Lung (tissue), 12 donors: ENCODE data around the gene HELLS. TPM values are rescaled to one million over a fixed set of nuclear protein-coding genes. Genes with fewer than 3 reads are reported as not detected.
"Not testable (repeated sequence)": the region's sequence is repeated elsewhere in the genome, so short reads cannot be mapped to it uniquely, and the experiment has no call there.

Source experiments
- ATAC-seq: fragments of 200-7000 bp; cut with Tn5 transposase; one replicate; pipeline ENCODE4 v1.9.1; 2020; ENCODE audit warnings: moderate number of reproducible peaks; ENCODE audit not compliant: insufficient read depth, low FRiP score
- DNase-seq, 3 donors: peaks; one replicate each; pipeline ENCODE4 v3.0.0-alpha.2; 2013 to 2017
- H3K27ac ChIP-seq, 2 donors: one replicate each; pipeline ENCODE4 v1.5.1; 2013; ENCODE audit warnings: mild to moderate bottlenecking in 2 of 2, moderate library complexity in 2 of 2, control low read depth in 1 of 2, inconsistent platforms in 1 of 2, low read depth in 1 of 2, low read length in 1 of 2
- H3K27me3 ChIP-seq, 3 donors: one replicate each; pipeline ENCODE4 v1.5.1; 2013; ENCODE audit warnings: low read length in 2 of 3; ENCODE audit not compliant: control insufficient read depth in 3 of 3, insufficient read depth in 3 of 3
- H3K36me3 ChIP-seq, 4 donors: one replicate each; pipeline ENCODE4 v1.5.1; 2013; ENCODE audit warnings: low read length in 4 of 4, mild to moderate bottlenecking in 1 of 4, moderate library complexity in 1 of 4; ENCODE audit not compliant: control insufficient read depth in 4 of 4, insufficient read depth in 4 of 4
- H3K4me1 ChIP-seq, 5 donors: one replicate each; pipeline ENCODE4 v1.5.1; 2013; ENCODE audit warnings: low read length in 5 of 5, mild to moderate bottlenecking in 2 of 5, moderate library complexity in 1 of 5; ENCODE audit not compliant: control insufficient read depth in 5 of 5, insufficient read depth in 5 of 5
- H3K4me3 ChIP-seq: one replicate; pipeline ENCODE4 v1.5.1; 2013; ENCODE audit warnings: mild to moderate bottlenecking, control low read depth, moderate library complexity
- H3K9ac ChIP-seq, 2 donors: one replicate each; pipeline ENCODE4 v1.5.1; 2013; ENCODE audit warnings: low read length in 2 of 2, control low read depth in 1 of 2; ENCODE audit not compliant: insufficient read depth in 1 of 2
- H3K9me3 ChIP-seq, 4 donors: one replicate each; pipeline ENCODE4 v1.5.1; 2013; ENCODE audit warnings: low read length in 3 of 4, mild to moderate bottlenecking in 1 of 4, moderate library complexity in 1 of 4; ENCODE audit not compliant: control insufficient read depth in 4 of 4, insufficient read depth in 3 of 4
- WGBS, 2 donors: extraction: QIAGEN DNeasy Blood & Tissue Kit; methylation state at CpG; one replicate each; pipeline ENCODE4 v1.1.7; 2013; 5-methylcytosine and 5-hydroxymethylcytosine counted together
- polyA plus RNA-seq, 2 donors: library from polyadenylated mRNA; stranded (reverse); fragments of 200-250 nt; gene quantifications; one replicate each; pipeline ENCODE4 v1.2.1, GENCODE V29; 2013
- total RNA-seq, 2 donors: library from RNA; depleted of rRNA in 1 of 2; stranded (reverse); fragments of >200 nt in 1 of 2; gene quantifications; one replicate each; pipeline ENCODE4 v1.2.1, GENCODE V29; 2014 to 2021
- TF ChIP-seq, protein P1 (sequence below): IDR thresholded peaks from 2 replicates; pipeline ENCODE4 v1.5.1; 2012; ENCODE audit warnings: mild to moderate bottlenecking; ENCODE audit errors: control extremely low read depth, extremely low read depth
- donor health status: control.
- donor health status: control.
- donor health status: Bipolar disorder and iron deficiency.
- donor health status: healthy.
- donor health status: DM: yes; HTN: yes; CAD: no.

Gene HELLS
- total and polyA plus RNA-seq, 4 donors: 2.3 to 51.1 (median 10.2) TPM

DNA sequence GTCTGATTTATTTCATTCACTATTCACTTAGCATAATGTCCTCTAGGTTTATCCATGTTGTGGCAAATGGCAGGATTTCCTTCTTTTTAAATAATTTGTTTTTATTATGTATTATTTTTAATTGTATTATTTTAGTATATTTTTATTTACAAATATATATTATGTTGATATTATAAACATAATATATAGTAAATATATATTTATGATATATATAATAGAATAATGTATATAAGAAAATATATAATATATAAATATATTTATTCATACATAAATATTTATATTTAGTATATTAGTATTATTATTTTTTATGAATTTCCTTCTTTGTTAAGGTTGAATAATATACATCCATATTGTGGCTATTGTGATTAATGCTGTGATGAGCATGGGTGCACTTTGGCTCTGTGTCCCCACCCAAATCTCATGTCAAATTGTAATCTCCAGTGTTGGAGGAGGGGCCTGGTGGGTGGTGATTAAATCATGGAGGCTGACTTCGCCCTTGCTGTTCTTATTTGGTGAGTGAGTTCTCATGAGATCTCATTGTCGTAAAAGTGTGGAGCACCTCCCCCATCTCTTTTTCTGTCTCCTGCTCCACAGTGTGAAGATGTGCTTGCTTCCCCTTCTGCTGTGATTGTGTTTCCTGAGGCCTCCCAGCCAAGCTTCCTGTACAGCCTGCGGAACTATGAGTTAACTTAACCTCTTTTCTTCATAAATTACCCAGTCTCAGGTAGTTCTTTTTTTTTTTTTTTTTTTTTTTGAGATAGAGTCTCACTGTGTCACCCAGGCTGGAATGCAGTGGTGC, 85.7 kb downstream of the HELLS start:
- DNase-seq (no peak), ATAC-seq (no peak)
- no peaks in the 10 kb centered on the region for H3K4me1 ChIP-seq
- H3K27ac ChIP-seq: no peak overlapping the region
- H3K9me3 ChIP-seq: peaks cover 0 to 6% (median 0%) of the 10 kb centered on the region in 4 donors
- no peaks in the 10 kb centered on the region for H3K36me3 ChIP-seq
- no peak overlapping the region for H3K4me3 ChIP-seq
- 39 to 63% methylated on average over 3 of the region's 3 CpGs for WGBS, 2 donors
- no peaks in the 10 kb centered on the region for H3K27me3 ChIP-seq
- no peak overlapping the region for H3K9ac ChIP-seq
- TF ChIP-seq, protein P1, sequence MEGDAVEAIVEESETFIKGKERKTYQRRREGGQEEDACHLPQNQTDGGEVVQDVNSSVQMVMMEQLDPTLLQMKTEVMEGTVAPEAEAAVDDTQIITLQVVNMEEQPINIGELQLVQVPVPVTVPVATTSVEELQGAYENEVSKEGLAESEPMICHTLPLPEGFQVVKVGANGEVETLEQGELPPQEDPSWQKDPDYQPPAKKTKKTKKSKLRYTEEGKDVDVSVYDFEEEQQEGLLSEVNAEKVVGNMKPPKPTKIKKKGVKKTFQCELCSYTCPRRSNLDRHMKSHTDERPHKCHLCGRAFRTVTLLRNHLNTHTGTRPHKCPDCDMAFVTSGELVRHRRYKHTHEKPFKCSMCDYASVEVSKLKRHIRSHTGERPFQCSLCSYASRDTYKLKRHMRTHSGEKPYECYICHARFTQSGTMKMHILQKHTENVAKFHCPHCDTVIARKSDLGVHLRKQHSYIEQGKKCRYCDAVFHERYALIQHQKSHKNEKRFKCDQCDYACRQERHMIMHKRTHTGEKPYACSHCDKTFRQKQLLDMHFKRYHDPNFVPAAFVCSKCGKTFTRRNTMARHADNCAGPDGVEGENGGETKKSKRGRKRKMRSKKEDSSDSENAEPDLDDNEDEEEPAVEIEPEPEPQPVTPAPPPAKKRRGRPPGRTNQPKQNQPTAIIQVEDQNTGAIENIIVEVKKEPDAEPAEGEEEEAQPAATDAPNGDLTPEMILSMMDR: no peak

DNA sequence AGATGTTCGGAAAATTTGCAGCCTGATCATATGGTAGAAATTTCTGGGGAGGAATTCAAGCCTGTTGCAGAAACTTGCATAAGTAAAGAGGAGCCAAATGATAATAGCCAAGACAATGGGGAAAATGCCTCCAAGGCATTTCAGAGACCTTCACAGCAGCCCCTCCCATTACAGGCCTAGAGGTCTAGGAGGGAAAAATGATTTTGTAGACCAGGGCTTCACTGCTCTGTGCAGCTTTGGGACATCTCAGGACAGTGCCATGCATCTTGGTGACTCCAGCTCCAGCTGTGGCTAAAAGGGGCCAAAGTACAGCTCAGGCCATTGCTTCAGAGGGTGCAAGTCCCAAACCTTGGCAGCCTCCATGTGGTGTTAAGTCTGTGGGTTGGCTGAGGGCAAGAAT, 87.4 kb downstream of the HELLS start:
- no peak for DNase-seq
- Histone ChIP-seq H3K9me3 (peaks cover 0 to 6% (median 0%) of the 10 kb centered on the region in 4 donors), H3K4me1 (no peaks in the 10 kb centered on the region), H3K36me3 (no peaks in the 10 kb centered on the region), H3K27me3 (no peaks in the 10 kb centered on the region), H3K9ac (no peak overlapping the region), H3K4me3 (no peak overlapping the region), H3K27ac (no peak overlapping the region)
- TF ChIP-seq, protein P1: no peak
- WGBS, 2 donors: 94 to 97% methylated on average over 1 of the region's 1 CpG
- ATAC-seq: no peak

DNA sequence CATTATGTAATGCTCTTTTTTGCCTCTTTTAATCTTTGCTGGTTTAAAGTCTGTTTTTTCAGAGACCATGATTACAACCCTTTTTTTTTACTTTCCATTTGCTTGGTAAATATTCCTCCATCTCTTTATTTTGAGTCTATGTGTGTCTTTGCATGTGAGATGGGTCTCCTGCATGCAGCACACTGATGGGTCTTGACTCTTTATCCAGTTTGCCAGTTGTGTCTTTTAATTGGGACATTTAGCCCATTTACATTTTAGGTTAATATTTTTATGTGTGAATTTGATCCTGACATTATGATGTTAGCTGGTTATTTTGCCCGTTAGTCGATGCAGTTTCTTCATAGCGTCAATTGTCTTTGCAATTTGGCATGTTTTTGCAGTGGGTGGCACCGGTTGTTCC, 92.5 kb downstream of the HELLS start:
- H3K4me3 ChIP-seq, H3K9me3 ChIP-seq, DNase-seq, H3K36me3 ChIP-seq, H3K4me1 ChIP-seq, H3K27me3 ChIP-seq, H3K9ac ChIP-seq, ATAC-seq, H3K27ac ChIP-seq: not testable (repeated sequence)
- WGBS, 2 donors: 96 to 98% methylated on average over 4 of the region's 4 CpGs

DNA sequence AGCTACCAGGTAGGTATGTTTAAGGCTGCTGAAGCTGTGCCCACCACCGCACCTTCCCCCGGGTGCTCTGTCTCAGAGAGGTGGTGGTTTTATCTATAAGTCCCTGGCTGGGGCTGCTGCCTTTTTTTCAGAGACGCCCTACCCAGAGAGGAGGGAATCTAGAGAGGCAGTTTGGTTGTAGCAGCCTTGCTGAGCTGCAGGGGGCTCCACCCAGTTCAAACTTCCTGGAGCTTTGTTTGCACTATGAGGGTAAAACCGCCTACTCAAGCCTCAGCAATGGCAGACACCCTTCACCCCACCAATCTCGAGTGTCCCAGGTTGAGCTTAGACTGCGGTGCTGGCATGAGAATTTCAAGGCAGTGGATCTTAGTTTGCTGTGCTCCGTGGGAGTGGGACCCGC, 94.3 kb downstream of the HELLS start:
- Histone ChIP-seq H3K4me3 (no peak overlapping the region), H3K4me1 (no peaks in the 10 kb centered on the region), H3K36me3 (no peaks in the 10 kb centered on the region), H3K9ac (no peak overlapping the region), H3K27ac (no peak overlapping the region), H3K27me3 (no peaks in the 10 kb centered on the region), H3K9me3 (peaks cover 0 to 4% (median 0%) of the 10 kb centered on the region in 4 donors)
- TF ChIP-seq, protein P1: no peak
- ATAC-seq: no peak
- DNase-seq: no peak
- WGBS, 2 donors: 91 to 92% methylated on average over 8 of the region's 8 CpGs
